Pancreas (tissue), 10 donors: ENCODE results near the gene ATL1. TPM values are rescaled to one million over a fixed set of nuclear protein-coding genes. Genes with fewer than 3 reads are reported as not detected.
A peak's percentile ranks its signal among the peaks of the same experiment; 100 is the strongest.

ENCODE experiments used
- ATAC-seq, 4 donors: fragments of 200-7000 bp; cut with Tn5 transposase; one replicate each; pipeline versions ENCODE4 v1.8.0 to v1.9.1; 2020; ENCODE audit warnings: mild to moderate bottlenecking in 4 of 4, moderate library complexity in 4 of 4
- DNase-seq, 6 donors: peaks; one replicate each; pipeline ENCODE4 v3.0.0-alpha.2; 2020
- FAIRE-seq: peaks from 2 replicates; lab custom pipeline; 2012; peaks lifted over from hg19 to GRCh38; lab: Jason Lieb, UNC
- H3K27ac ChIP-seq, 4 donors: fragments of 200-600 bp; sonication (generic); 1 replicate in 3 of 4; 2 replicates in 1 of 4; pipeline versions ENCODE4 v1.5.0 to v1.8.0; 2020
- H3K27me3 ChIP-seq, 4 donors: fragments of 200-600 bp; one replicate each; pipeline ENCODE4 v1.8.0; 2021
- H3K36me3 ChIP-seq, 3 donors: fragments of 200-600 bp; sonication (generic) in 1 of 3; one replicate each; pipeline versions ENCODE4 v1.5.0 to v1.8.0; 2020 to 2021
- H3K4me1 ChIP-seq, 3 donors: fragments of 200-600 bp; one replicate each; pipeline ENCODE4 v1.8.0; 2021
- H3K4me3 ChIP-seq, 4 donors: fragments of 200-600 bp; sonication (generic) in 2 of 4; one replicate each; pipeline versions ENCODE4 v1.5.0 to v1.8.0; 2020 to 2021
- H3K9me3 ChIP-seq, 4 donors: fragments of 200-600 bp; one replicate each; pipeline ENCODE4 v1.8.0; 2021
- WGBS, 2 donors: extraction: QIAGEN DNeasy Blood & Tissue Kit; methylation state at CpG; one replicate each; pipeline ENCODE4 v1.1.7; 2013; 5-methylcytosine and 5-hydroxymethylcytosine counted together
- intact Hi-C, 3 donors: fragments of 100-400 bp; cut with DNase I; formaldehyde crosslinking; loops; one replicate each; pipeline versions ENCODE4 v1.11.1 to v1.14.2; 2022
- polyA plus RNA-seq, 2 donors: library from polyadenylated mRNA; stranded (reverse); fragments of 200-250 nt; gene quantifications; one replicate each; pipeline ENCODE4 v1.2.3, GENCODE V29; 2013
- total RNA-seq, 6 donors: library from RNA; stranded (reverse); fragmentation: NEBNext Ultra II Directional in 4 of 6; extraction: Animal tissue kit (Norgen Biotek cat#: 25700) in 4 of 6; gene quantifications; one replicate each; pipeline versions ENCODE4 v1.2.1 to v1.2.4, GENCODE V29; 2021 to 2023
- TF ChIP-seq, protein P1 (sequence below), 4 donors: fragments of 200-600 bp; sonication (generic) in 3 of 4; IDR thresholded peaks; one replicate each; pipeline versions ENCODE4 v1.5.0 to v1.8.0; 2021; ENCODE audit warnings: antibody characterized with exemption in 4 of 4
- donor health status: healthy with polysubstance abuse.
- donor health status: DM: no; HTN: no; CAD: no; lungs with moderate emphysema.
- donor health status: DM: no; HTN: no; CAD: no.
- donor health status: control.
- donor health status: control.
- donor health status: Bipolar disorder and iron deficiency.
- donor health status: DM: yes; HTN: yes; CAD: no.
- donor health status: DM: no; HTN: no; CAD: no.
- donor health status: DM: no; HTN: no; CAD: no.
- donor health status: DM: yes; HTN: yes; CAD: no.

ATL1 gene
- total and polyA plus RNA-seq, 8 donors: 1.3 to 6.1 (median 3.2) TPM

DNA sequence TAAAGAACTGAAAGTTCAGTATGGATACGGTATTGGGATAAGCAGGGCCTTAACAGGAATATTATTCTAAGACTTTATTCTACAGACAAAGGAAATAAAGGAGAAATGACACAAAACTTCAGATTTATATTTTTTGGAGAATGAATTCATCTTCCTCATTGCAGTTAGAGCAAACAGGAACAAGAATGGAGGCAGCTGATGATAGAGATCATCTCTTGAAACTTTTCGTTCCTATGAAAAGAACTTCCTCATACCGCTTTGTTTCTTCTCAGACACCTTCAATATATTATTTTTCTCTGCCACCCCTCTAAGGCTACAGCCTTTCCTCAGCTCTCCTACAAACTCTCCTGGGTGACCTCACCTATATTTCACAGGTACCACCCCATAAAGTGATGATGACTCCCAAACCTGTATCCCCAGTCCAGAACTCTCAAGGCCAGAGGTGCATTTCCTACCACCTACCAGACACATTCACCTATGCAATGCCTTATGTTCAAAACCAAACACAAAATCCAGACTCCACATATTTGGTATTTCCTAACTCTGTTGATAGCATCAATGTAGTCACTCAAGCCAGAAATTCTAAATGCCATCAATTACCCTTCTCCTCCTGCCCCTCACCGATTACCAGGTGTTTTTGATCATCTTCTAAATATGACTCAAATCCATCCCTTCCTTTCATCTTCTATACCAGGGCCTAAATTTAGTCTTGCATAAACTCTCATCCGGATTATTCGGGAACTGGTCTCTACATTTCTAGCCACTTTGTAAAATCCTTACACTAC, 35.0 kb upstream of the ATL1 start:
- intact Hi-C loops: loop anchor here in 1 of 3 donors (10.0 kb wide), 1 partner anchor 200 kb away; no protein-coding TSS in a partner anchor
- WGBS, 2 donors: 86 to 88% methylated on average over 6 of the region's 6 CpGs
- no peak for FAIRE-seq

DNA sequence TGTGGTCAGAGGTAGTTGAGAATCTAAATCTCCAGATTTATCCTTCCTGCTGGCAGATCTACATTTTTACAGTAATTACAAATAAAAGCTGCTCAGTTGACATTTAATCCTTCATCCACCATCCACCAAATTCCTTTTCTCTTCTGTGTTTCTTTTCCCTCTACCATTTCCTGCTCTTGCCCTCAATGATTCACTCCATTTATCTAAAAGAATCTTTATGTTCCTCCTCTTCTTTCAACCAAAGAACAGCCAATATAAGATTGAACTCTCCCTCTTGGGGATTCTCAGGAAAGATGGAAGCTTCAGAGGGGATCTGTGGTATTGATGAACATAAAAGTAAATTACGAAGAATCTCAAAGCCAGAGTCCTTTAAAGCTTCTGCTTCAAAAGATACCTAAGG, 31.9 kb upstream of the ATL1 start:
- Histone ChIP-seq H3K27ac (no peak overlapping the region), H3K27me3 (no peaks in the 10 kb centered on the region), H3K36me3 (no peaks in the 10 kb centered on the region), H3K4me3 (no peak overlapping the region), H3K4me1 (peaks cover 0 to 24% (median 14%) of the 10 kb centered on the region in 3 donors), H3K9me3 (no peaks in the 10 kb centered on the region)
- TF ChIP-seq, protein P1, sequence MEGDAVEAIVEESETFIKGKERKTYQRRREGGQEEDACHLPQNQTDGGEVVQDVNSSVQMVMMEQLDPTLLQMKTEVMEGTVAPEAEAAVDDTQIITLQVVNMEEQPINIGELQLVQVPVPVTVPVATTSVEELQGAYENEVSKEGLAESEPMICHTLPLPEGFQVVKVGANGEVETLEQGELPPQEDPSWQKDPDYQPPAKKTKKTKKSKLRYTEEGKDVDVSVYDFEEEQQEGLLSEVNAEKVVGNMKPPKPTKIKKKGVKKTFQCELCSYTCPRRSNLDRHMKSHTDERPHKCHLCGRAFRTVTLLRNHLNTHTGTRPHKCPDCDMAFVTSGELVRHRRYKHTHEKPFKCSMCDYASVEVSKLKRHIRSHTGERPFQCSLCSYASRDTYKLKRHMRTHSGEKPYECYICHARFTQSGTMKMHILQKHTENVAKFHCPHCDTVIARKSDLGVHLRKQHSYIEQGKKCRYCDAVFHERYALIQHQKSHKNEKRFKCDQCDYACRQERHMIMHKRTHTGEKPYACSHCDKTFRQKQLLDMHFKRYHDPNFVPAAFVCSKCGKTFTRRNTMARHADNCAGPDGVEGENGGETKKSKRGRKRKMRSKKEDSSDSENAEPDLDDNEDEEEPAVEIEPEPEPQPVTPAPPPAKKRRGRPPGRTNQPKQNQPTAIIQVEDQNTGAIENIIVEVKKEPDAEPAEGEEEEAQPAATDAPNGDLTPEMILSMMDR (IDR thresholded peaks at IDR 0.05): no peak
- DNase-seq (no peak), ATAC-seq (no peak), FAIRE-seq (no peak)
- WGBS, 2 donors: 94 to 95% methylated on average over 1 of the region's 1 CpG
- intact Hi-C loops: loop anchor here in 1 of 3 donors (10.0 kb wide), 1 partner anchor 203 kb away; no protein-coding TSS in a partner anchor

More for the DNA sequence above, 35.0 kb upstream of the ATL1 start:
- H3K36me3 ChIP-seq: no peaks in the 10 kb centered on the region
- peaks cover 7 to 26% (median 25%) of the 10 kb centered on the region in 3 donors for H3K4me1 ChIP-seq
- H3K27me3 ChIP-seq: no peaks in the 10 kb centered on the region
- ATAC-seq (no peak), DNase-seq (no peak)
- H3K9me3 ChIP-seq: no peaks in the 10 kb centered on the region
- no peak overlapping the region for H3K27ac ChIP-seq
- H3K4me3 ChIP-seq: no peak overlapping the region
- TF ChIP-seq, protein P1 (IDR thresholded peaks at IDR 0.05): no peak

DNA sequence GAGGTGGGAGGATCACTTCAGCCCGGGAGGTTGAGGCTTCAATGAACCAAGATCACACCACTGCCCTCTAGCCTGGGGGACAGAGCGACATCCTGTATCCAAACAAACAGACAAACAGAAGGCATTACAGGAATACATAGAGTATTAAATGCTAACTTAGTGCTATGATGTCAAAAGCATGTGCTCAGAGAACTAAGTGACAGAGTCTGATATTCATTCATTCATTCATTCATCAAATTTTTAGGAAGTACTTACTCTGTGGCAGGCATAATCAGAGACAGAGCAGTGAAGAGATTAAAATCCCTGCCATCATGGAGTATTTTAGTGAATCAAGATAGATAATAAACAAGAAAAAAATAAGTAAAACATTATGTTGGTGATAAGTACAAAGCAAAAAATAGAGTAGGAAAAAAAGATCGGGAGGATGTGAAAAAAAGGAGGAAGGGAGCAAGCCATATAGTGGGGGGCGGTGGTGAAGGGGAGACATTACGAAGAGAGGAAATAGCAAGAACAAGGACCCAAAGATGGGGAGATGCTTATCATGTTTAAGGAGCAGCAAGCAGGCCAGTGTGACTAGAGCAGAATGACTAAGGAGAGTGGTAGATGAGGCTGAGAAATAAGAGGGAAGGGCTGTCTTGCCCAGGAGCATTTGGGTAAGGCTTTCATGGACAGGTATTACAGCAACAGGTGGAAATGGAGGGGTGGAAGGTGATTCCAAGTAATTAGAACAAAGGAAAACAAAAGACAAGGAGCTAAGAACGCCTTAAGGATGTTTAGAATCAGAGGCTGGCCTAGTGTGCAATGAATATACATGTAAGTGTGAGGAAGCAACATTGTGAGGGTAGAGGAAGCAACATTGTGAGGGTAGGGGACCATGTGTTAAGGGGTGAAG, 30.4 kb upstream of the ATL1 start:
- Histone ChIP-seq H3K4me1 (peaks cover 0 to 31% (median 14%) of the 10 kb centered on the region in 3 donors), H3K27me3 (no peaks in the 10 kb centered on the region), H3K36me3 (no peaks in the 10 kb centered on the region), H3K4me3 (no peak overlapping the region), H3K9me3 (no peaks in the 10 kb centered on the region), H3K27ac (no peak overlapping the region)
- ATAC-seq (no peak), DNase-seq (no peak), FAIRE-seq (no peak)
- 77 to 85% methylated on average over 6 of the region's 6 CpGs for WGBS, 2 donors
- TF ChIP-seq, protein P1 (IDR thresholded peaks at IDR 0.05): no peak
- intact Hi-C loops: loop anchor here in 2 of 3 donors (5.0 to 10.0 kb wide), 2 partner anchors 205 to 207 kb away; no protein-coding TSS in a partner anchor

DNA sequence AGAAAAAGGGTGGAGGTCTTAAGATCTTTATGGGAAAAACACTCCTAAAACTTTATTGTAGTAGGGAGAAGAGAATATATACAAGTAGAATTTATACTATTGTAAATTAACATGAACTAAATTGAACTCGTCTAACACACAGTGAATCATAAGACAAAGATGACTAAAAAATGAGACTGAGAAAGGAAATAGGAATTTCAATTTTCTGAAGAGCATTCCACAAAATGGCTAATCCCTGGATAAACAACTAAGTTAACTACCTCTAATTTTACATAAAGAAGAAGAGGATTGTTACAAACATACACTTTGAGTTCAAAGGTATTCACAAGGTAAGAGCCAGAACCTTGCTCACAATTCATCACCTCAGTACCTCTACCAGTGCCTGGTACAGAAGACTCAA, 29.6 kb upstream of the ATL1 start:
- H3K4me3 ChIP-seq: peak overlapping the region in 1 of 4 donors; percentile 72
- FAIRE-seq (no peak), DNase-seq (no peak), ATAC-seq (no peak)
- peaks cover 0 to 29% (median 14%) of the 10 kb centered on the region in 3 donors for H3K4me1 ChIP-seq
- no peaks in the 10 kb centered on the region for H3K27me3 ChIP-seq
- 43 to 66% methylated on average over 1 of the region's 1 CpG for WGBS, 2 donors
- H3K36me3 ChIP-seq: no peaks in the 10 kb centered on the region
- no peaks in the 10 kb centered on the region for H3K9me3 ChIP-seq
- intact Hi-C loops: loop anchor here in 1 of 3 donors (5.0 kb wide), 1 partner anchor 208 kb away; no protein-coding TSS in a partner anchor
- TF ChIP-seq, protein P1 (IDR thresholded peaks at IDR 0.05): no peak
- no peak overlapping the region for H3K27ac ChIP-seq
